GM19372 (cell line): ENCODE results near the gene GCG.

Experiments used
- ATAC-seq: cut with Tn5 transposase; IDR thresholded peaks from one replicate; pipeline ENCODE4 v1.9.1; 2021; ENCODE audit warnings: mild to moderate bottlenecking, low read depth, moderate library complexity; ENCODE audit not compliant: unreplicated experiment

The GCG gene

GRCh38 chr2:162153608-162154224 lies 1.7 kb upstream of the GCG start:
- peak; percentile 98 for ATAC-seq

GRCh38 chr2:162149940-162150339 lies 2.1 kb downstream of the GCG start:
- no peak for ATAC-seq

GRCh38 chr2:162149466-162149865 lies 2.6 kb downstream of the GCG start:
- ATAC-seq = no peak

GRCh38 chr2:162148956-162149355 lies 3.1 kb downstream of the GCG start:
- no peak for ATAC-seq

DNA sequence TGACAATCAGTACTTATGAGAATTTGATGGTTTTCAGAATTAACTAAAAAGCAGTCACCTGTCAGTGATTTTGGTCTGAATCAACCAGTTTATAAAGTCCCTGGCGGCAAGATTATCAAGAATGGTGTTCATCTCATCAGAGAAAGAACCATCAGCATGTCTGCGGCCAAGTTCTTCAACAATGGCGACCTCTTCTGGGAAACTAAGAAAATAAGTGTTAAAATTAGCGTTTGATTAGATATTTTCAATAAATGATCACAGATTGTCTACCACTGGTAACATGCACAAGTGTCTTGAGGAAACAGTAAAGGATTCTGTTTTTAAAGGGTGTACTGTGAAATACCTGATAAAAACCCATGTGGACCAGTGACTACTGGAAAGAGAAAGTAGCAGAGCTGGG lies 8.1 kb downstream of the GCG start:
- no peak for ATAC-seq

DNA sequence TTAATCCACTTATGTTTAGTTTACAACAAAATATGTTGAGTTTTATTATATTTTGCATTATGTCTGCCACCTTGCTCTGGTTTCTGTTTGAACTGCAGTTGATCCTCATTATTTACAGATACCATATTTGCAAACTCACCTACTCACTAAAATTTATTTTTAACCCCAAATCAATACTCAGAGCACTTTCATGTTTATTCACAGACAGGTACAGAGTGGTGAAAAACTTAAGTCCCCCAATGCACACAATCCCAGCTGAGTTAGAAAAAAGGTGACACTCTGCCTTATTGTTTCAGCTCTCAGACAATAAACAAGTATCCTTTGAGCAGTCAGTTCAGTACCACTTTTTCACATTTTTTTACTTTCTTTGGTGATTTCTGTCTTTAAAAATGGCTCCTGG lies 13.7 kb downstream of the GCG start:
- ATAC-seq = no peak

GRCh38 chr2:162127422-162127821 lies 24.6 kb downstream of the GCG start:
- ATAC-seq = no peak

GRCh38 chr2:162126527-162126926 lies 25.5 kb downstream of the GCG start:
- ATAC-seq = peak; percentile 16

- ATAC-seq = peak; percentile 86
Observed at GRCh38 chr2:162126111-162126519, 25.9 kb downstream of the GCG start.

DNA sequence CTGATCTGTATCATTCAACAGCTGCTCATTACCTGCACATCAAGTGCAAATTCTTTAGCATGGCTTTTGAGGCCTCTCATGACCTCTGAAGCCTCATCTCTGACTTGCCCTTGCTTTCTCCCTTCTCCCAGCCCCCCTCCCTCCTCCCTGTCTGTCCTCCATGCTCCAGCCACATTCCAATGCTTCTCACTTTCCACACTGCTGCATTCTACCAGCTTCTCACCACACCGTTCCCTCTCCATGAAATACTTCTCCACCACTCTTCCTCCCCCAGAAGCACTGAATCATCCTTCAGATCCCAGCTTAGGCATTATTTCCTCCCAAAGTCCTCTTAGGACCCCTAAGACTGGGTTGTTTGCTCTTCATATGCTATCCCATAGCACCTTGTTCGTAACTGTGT lies 26.9 kb downstream of the GCG start:
- no peak for ATAC-seq

- no peak for ATAC-seq
Observed at GRCh38 chr2:162123806-162124758, 28.0 kb downstream of the GCG start.

DNA sequence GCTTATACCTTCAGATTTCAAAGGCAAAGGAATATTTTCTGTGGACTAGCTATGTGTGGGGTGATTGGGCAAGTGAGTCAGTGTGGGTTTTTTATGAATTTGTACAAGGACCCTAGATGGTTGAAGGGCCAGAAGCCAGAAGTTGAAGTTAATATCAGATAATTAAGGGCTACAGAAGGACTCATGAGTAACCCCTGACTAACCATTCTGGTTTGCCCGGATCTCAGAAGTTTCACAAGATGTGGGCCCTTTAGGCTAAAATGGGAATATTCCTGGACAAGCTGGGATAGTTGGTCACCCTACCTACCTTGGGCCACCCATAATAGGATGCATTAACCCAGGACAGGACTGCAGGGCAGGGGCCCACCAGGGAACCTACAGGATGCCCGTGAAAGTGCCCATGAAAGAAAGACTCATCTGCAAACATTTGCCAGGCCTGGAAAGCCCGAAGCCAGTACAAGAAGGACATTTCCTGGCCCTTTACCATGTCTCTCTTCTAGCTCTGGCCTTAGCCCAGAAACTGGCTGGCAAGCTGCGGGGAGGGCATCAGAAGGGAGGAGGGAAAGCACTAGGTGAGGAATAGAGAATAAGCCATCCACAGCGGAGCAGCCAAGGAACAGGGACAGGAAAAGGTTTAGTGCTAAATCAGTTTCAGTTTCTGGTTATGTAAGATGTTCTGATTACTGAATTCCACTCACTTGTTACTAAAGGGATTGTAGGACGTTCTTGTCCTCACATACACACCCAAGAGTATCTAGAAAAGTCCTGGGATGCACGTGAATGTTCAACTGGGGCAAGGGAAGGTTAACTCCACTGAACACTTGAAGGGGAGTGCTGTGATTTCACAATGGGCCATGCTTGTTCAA lies 33.6 kb downstream of the GCG start:
- no peak for ATAC-seq

- ATAC-seq = no peak
Observed at GRCh38 chr2:162116352-162116751, 35.7 kb downstream of the GCG start.

GRCh38 chr2:162115076-162115475 lies 37.0 kb downstream of the GCG start:
- no peak for ATAC-seq

- ATAC-seq = no peak
Observed at GRCh38 chr2:162114271-162114670, 37.8 kb downstream of the GCG start.

- no peak for ATAC-seq
Observed at GRCh38 chr2:162113776-162114168, 38.3 kb downstream of the GCG start.

DNA sequence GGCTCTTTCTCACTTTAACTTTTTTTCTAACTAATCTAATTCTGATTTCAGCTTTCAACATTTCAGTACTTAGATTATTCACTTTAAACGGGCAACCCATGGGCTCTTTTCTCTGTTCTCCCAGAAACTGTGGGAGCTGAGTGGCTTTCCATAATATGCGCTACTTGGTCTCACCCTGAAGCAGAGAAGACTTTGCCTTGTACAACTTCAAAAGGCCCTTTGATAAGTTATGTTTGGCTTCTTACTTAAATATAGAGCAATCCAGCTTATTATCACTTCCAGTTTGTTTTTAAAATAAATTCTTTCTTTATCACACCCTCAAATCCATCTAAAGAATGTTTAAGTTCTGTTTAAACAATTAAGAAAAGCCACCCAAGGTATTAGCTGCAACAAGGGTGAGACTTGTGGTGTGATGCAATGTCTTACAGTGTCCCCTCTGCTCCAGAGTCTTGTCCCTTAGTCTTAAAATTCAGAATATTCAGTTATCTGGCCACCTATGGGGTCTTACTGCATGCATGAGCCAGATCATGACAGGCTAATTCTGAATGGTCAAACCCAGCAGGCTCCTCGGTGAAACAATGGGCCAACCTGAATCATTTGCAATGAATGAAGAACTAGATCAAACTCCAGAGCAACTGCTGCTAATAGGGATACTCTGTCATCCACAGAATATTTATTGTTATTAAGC lies 38.8 kb downstream of the GCG start:
- ATAC-seq = no peak

- ATAC-seq = no peak
Observed at GRCh38 chr2:162111958-162112850, 39.8 kb downstream of the GCG start.

GRCh38 chr2:162107361-162107901 lies 44.6 kb downstream of the GCG start:
- no peak for ATAC-seq
